MM.1S (cell line): ENCODE data around the gene TRIM43B.
"Not testable (repeated sequence)": the region's sequence is repeated elsewhere in the genome, so short reads cannot be mapped to it uniquely, and the experiment has no call there.

Source experiments
- DNase-seq: peaks from one replicate; pipeline ENCODE4 v3.0.0-alpha.2; 2015
- H2AFZ ChIP-seq: fragments of 300-600 bp; sonication (generic); 2 replicates; pipeline ENCODE4 v1.6.0; 2016; ENCODE audit warnings: antibody characterized with exemption, low read length
- H3F3A ChIP-seq: fragments of 300-600 bp; sonication (generic); 2 replicates; pipeline ENCODE4 v1.6.1; 2016; ENCODE audit warnings: mild to moderate bottlenecking, antibody characterized with exemption, low read length, moderate library complexity, mixed read lengths; ENCODE audit not compliant: insufficient read depth
- H3K27ac ChIP-seq: fragments of 300-600 bp; sonication (generic); 2 replicates; pipeline ENCODE4 v1.5.1; 2016; ENCODE audit warnings: mild to moderate bottlenecking, low read length
- H3K27me3 ChIP-seq: fragments of 300-600 bp; sonication (generic); replicated peaks from 2 replicates; pipeline ENCODE4 v1.6.0; 2016; ENCODE audit warnings: low read length; ENCODE audit not compliant: insufficient read depth
- H3K36me3 ChIP-seq: fragments of 300-600 bp; sonication (generic); replicated peaks from 2 replicates; pipeline ENCODE4 v1.6.1; 2016; ENCODE audit warnings: mild to moderate bottlenecking, low read length, mixed read lengths; ENCODE audit not compliant: insufficient read depth
- H3K4me1 ChIP-seq: fragments of 300-600 bp; sonication (generic); 2 replicates; pipeline ENCODE4 v1.6.1; 2016; ENCODE audit warnings: low read length, mixed read lengths
- H3K4me2 ChIP-seq: fragments of 300-600 bp; sonication (generic); 2 replicates; pipeline ENCODE4 v1.6.0; 2016; ENCODE audit warnings: low read depth, low read length
- H3K4me3 ChIP-seq: fragments of 300-600 bp; sonication (generic); 2 replicates; pipeline ENCODE4 v1.5.1; 2016; ENCODE audit warnings: low read length, mixed read lengths
- H3K79me2 ChIP-seq: fragments of 300-600 bp; sonication (generic); 2 replicates; pipeline ENCODE4 v1.6.1; 2016; ENCODE audit warnings: mixed run types, low read length, mixed read lengths
- H3K9ac ChIP-seq: fragments of 300-600 bp; sonication (generic); 2 replicates; pipeline ENCODE4 v1.6.1; 2016; ENCODE audit warnings: low read length, mixed read lengths
- H3K9me2 ChIP-seq: fragments of 300-600 bp; sonication (generic); replicated peaks from 2 replicates; pipeline ENCODE4 v1.6.1; 2016; ENCODE audit warnings: mild to moderate bottlenecking, low read length, mixed read lengths; ENCODE audit not compliant: insufficient read depth
- H3K9me3 ChIP-seq: fragments of 300-600 bp; sonication (generic); replicated peaks from 2 replicates; pipeline ENCODE4 v1.6.1; 2016; ENCODE audit warnings: mild to moderate bottlenecking, low read length, mixed read lengths; ENCODE audit not compliant: insufficient read depth
- H4K20me1 ChIP-seq: fragments of 300-600 bp; sonication (generic); 2 replicates; pipeline ENCODE4 v1.6.1; 2016; ENCODE audit warnings: mild to moderate bottlenecking, low read length, moderate library complexity, mixed read lengths; ENCODE audit not compliant: insufficient read depth
- CTCF ChIP-seq: fragments of 300-600 bp; sonication (generic); IDR thresholded peaks from 2 replicates; pipeline ENCODE4 v1.5.1; 2016; ENCODE audit warnings: antibody characterized with exemption, low read length, mixed read lengths
- EZH2 ChIP-seq: fragments of 300-600 bp; sonication (generic); optimal IDR thresholded peaks from 2 replicates; pipeline ENCODE3; 2017; ENCODE audit warnings: low read depth, mild to moderate bottlenecking, antibody characterized with exemption, low read length, mixed read lengths
- EZH2phosphoT487 ChIP-seq: fragments of 300-600 bp; sonication (generic); IDR thresholded peaks from 2 replicates; pipeline ENCODE4 v1.6.1; 2018; ENCODE audit warnings: antibody characterized with exemption, low read length

TRIM43B gene

GRCh38 chr2:95525294-95526035, 40.9 kb upstream of the TRIM43B start:
- Histone ChIP-seq H3F3A (no peaks in the 10 kb centered on the region), H3K4me3 (peak overlapping the region; percentile 95), H3K4me1 (0 out of 2 replicates have a peak, but pooled peaks cover 6% of the 10 kb centered on the region), H3K27me3 (no peaks in the 10 kb centered on the region), H3K27ac (no peak overlapping the region), H3K9me3 (no peaks in the 10 kb centered on the region), H3K9me2 (no peaks in the 10 kb centered on the region), H3K9ac (peak overlapping the region; percentile 79; the same call in 1 of the 2 replicates), H4K20me1 (no peaks in the 10 kb centered on the region), H3K36me3 (no peaks in the 10 kb centered on the region), H3K4me2 (peak overlapping the region; percentile 80), H2AFZ (peak overlapping the region; percentile 87), H3K79me2 (peaks cover 36% of the 10 kb centered on the region)
- DNase-seq = no peak
- TF ChIP-seq CTCF (no peak), EZH2 (no peak), EZH2phosphoT487 (no peak)

DNA sequence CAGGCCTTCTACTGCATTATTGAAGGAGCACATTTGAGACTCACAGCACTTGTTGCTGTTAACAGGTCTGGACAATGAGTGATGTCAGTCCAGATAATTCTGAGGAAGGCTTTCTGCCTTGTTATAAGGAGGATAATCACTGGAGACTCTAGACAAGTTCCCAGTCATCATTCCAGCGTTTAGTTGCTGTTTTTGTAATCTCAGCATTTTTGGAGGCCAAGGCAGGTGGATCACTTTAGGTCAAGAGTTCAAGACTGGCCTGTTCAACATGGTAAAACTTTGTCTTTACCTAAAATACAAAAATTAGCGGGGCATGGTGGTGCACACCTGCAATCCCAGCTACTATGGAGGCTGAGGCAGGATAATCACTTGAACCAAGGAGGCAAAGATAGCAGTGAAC, 39.6 kb upstream of the TRIM43B start:
- no peaks in the 10 kb centered on the region for H3K9me2 ChIP-seq
- no peak overlapping the region for H3K4me3 ChIP-seq
- no peaks in the 10 kb centered on the region for H3K9me3 ChIP-seq
- no peaks in the 10 kb centered on the region for H4K20me1 ChIP-seq
- H2AFZ ChIP-seq = no peak overlapping the region
- no peak overlapping the region for H3K27ac ChIP-seq
- no peak overlapping the region for H3K9ac ChIP-seq
- 0 out of 2 replicates have a peak, but pooled peaks cover 6% of the 10 kb centered on the region for H3K4me1 ChIP-seq
- no peaks in the 10 kb centered on the region for H3K36me3 ChIP-seq
- H3K27me3 ChIP-seq = no peaks in the 10 kb centered on the region
- no peak overlapping the region for H3K4me2 ChIP-seq
- no peak for DNase-seq
- TF ChIP-seq CTCF (no peak), EZH2phosphoT487 (no peak), EZH2 (no peak)
- H3K79me2 ChIP-seq = peaks cover 27% of the 10 kb centered on the region
- no peaks in the 10 kb centered on the region for H3F3A ChIP-seq

DNA sequence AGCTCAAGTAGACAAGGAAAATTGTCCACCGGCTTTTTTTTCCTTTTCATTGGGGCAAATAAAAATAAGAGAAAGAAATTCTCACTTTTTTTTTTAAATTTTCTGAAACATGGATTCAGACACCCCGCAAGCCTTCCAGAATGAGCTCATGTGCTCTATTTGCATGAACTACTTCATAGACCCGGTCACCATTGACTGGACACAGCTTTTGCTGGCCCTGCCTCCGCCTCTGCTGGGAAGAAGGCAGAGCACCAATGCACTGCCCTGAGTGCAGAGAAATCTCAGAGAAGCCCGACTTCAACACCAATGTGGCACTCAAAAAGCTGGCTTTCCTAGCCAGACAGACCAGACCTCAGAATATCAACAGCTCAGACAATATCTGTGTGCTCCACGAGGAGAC, 30.2 kb upstream of the TRIM43B start:
- Histone ChIP-seq H3K4me1 (no peaks in the 10 kb centered on the region), H3K4me3 (no peak overlapping the region), H3K27me3 (no peaks in the 10 kb centered on the region), H2AFZ (no peak overlapping the region), H3K9me3 (no peaks in the 10 kb centered on the region), H3K9me2 (no peaks in the 10 kb centered on the region), H3F3A (no peaks in the 10 kb centered on the region), H3K27ac (no peak overlapping the region), H3K36me3 (no peaks in the 10 kb centered on the region), H3K79me2 (no peaks in the 10 kb centered on the region), H4K20me1 (no peaks in the 10 kb centered on the region), H3K4me2 (no peak overlapping the region), H3K9ac (no peak overlapping the region)
- no peak for DNase-seq
- TF ChIP-seq EZH2phosphoT487 (no peak), CTCF (no peak), EZH2 (no peak)

DNA sequence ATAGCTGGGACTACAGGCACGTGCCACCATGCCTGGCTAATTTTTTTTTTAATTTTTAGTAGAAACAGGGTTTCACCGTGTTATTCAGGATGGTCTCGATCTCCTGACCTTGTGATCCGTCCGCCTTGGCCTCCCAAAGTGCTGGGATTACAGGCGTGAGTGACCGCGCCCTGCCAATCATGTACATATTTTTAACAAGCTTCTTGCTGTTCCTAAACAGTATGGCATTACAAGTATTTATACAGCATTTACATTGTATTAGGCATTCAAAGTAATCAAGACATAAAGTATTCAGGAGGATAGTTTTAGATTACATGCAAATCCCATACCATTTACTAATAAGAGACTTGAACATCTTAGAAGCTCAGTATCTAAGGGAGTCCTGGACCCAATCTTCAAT, 29.7 kb upstream of the TRIM43B start:
- not testable (repeated sequence) for H3K36me3 ChIP-seq, H3K79me2 ChIP-seq, H2AFZ ChIP-seq, H3K4me3 ChIP-seq, H3K9me3 ChIP-seq, H4K20me1 ChIP-seq, H3F3A ChIP-seq, H3K4me2 ChIP-seq, H3K27ac ChIP-seq, DNase-seq, H3K9me2 ChIP-seq, H3K9ac ChIP-seq, H3K27me3 ChIP-seq, H3K4me1 ChIP-seq
